K562 (cell line): Measurements from ENCODE around the gene UBE2C. TPM values are rescaled to one million over a fixed set of nuclear protein-coding genes. Genes with fewer than 3 reads are reported as not detected.
A peak's percentile ranks its signal among the peaks of the same experiment; 100 is the strongest.

Experiments
- ATAC-seq: fragments of 200-7000 bp; cut with Tn5 transposase; 3 replicates; pipeline ENCODE4 v1.9.1; 2020; ENCODE audit warnings: moderate library complexity
- BruUV-seq: library from RNA; stranded (reverse); fragments of 400-500 nt; replicated peaks from 2 replicates; lab custom pipeline; 2021; lab: Mats Ljungman, UMichigan
- CTCF ChIA-PET: fragments of 300-600 bp; formaldehyde crosslinking; extraction: SDS; loops from one replicate; lab custom pipeline; 2021; ENCODE audit warnings: low intra/inter-chr PET ratio; lab: Yijun Ruan, JAX
- POLR2A ChIA-PET: fragments of 300-600, 350-650 bp; sonication (Branson Sonifier 250); formaldehyde crosslinking; extraction: SDS; loops from one replicate; lab custom pipeline; 2021; ENCODE audit warnings: antibody characterized with exemption, inconsistent platforms; lab: Yijun Ruan, JAX
- DNase-seq, 4 experiments: peaks; one replicate each; pipeline versions ENCODE4 v3.0.0 to v3.0.0-alpha.2; 2011 to 2018; ENCODE audit warnings: low spot score in 3 of 4, mixed read lengths in 3 of 4; ENCODE audit errors: extremely low read depth in 1 of 4
- FAIRE-seq: peaks from 2 replicates; lab custom pipeline; 2011; peaks lifted over from hg19 to GRCh38; lab: Jason Lieb, UNC
- H2AFZ ChIP-seq: 2 replicates; pipeline ENCODE4 v1.6.0; 2011; ENCODE audit warnings: low read depth, low read length, control low read depth, inconsistent platforms
- H3K27ac ChIP-seq: fragments of 200-600 bp; 3 replicates; pipeline ENCODE4 v1.8.0; 2011; ENCODE audit warnings: low read depth, mild to moderate bottlenecking, control low read depth, inconsistent platforms, low read length, moderate library complexity, mixed read lengths; ENCODE audit errors: extremely low read depth
- H3K27me3 ChIP-seq, 2 experiments: fragments of 300-600 bp in 1 of 2; 2 replicates in 1 of 2; 3 replicates in 1 of 2; pipeline versions ENCODE4 v1.6.0 to v1.8.0; 2011; ENCODE audit warnings: inconsistent platforms in 2 of 2, low read length in 2 of 2, mild to moderate bottlenecking in 1 of 2, mixed read lengths in 1 of 2, moderate library complexity in 1 of 2; ENCODE audit not compliant: control insufficient read depth in 2 of 2, insufficient read depth in 2 of 2
- H3K36me3 ChIP-seq: fragments of 300-600 bp; 3 replicates; pipeline ENCODE4 v1.8.0; 2011; ENCODE audit warnings: mild to moderate bottlenecking, low read length, inconsistent platforms; ENCODE audit not compliant: control insufficient read depth, insufficient read depth
- H3K4me1 ChIP-seq, 2 experiments: fragments of 200-600 bp in 1 of 2; replicated peaks in 1 of 2; 2 replicates in 1 of 2; 3 replicates in 1 of 2; pipeline versions ENCODE4 v1.5.1 to v1.8.0; 2011; ENCODE audit warnings: inconsistent platforms in 2 of 2, low read length in 2 of 2, mild to moderate bottlenecking in 1 of 2, mixed read lengths in 1 of 2, moderate library complexity in 1 of 2; ENCODE audit not compliant: control insufficient read depth in 2 of 2, insufficient read depth in 2 of 2
- H3K4me2 ChIP-seq: 2 replicates; pipeline ENCODE4 v1.6.1; 2011; ENCODE audit warnings: low read length, control low read depth, inconsistent platforms, mixed read lengths; ENCODE audit not compliant: insufficient read depth
- H3K4me3 ChIP-seq: fragments of 200-600 bp; sonication (generic), shearing (Covaris generic); 2 replicates; pipeline ENCODE4 v1.5.1; 2016; ENCODE audit warnings: control low read depth, inconsistent platforms
- H3K79me2 ChIP-seq: fragments of 200-600 bp; 3 replicates; pipeline ENCODE4 v1.8.0; 2011; ENCODE audit warnings: low read length, inconsistent platforms; ENCODE audit not compliant: control insufficient read depth, insufficient read depth
- H3K9ac ChIP-seq, 2 experiments: 2 replicates each; pipeline versions ENCODE4 v1.6.0 to v1.6.1; 2011; ENCODE audit warnings: low read depth in 2 of 2, low read length in 2 of 2, control low read depth in 1 of 2, inconsistent platforms in 1 of 2, mild to moderate bottlenecking in 1 of 2, mixed read lengths in 1 of 2; ENCODE audit not compliant: insufficient read depth in 1 of 2
- H3K9me1 ChIP-seq: one replicate; pipeline ENCODE4 v1.6.0; 2011; ENCODE audit warnings: inconsistent platforms, mild to moderate bottlenecking, low read length, moderate library complexity; ENCODE audit not compliant: control insufficient read depth, insufficient read depth
- H3K9me3 ChIP-seq: replicated peaks from 2 replicates; pipeline ENCODE4 v1.5.1; 2011; ENCODE audit warnings: low read depth, low read length, inconsistent platforms; ENCODE audit not compliant: control insufficient read depth, insufficient read depth
- H4K20me1 ChIP-seq: replicated peaks from 2 replicates; pipeline ENCODE4 v1.6.1; 2011; ENCODE audit warnings: low read length, inconsistent platforms, mixed read lengths; ENCODE audit not compliant: control insufficient read depth, insufficient read depth
- BRCA1 ChIP-seq, 2 experiments: fragments of 450-650 bp in 1 of 2; sonication (generic) in 1 of 2; formaldehyde crosslinking in 1 of 2; IDR thresholded peaks; 2 replicates each; pipeline versions ENCODE4 v1.5.0 to v1.6.1; 2017 to 2020; ENCODE audit warnings: mild to moderate bottlenecking in 1 of 2, missing genetic modification reagents in 1 of 2
- CHD4 ChIP-seq: fragments of 200-600 bp; sonication (generic); IDR thresholded peaks from 3 replicates; pipeline ENCODE4 v1.6.1; 2012; ENCODE audit warnings: low read depth, mild to moderate bottlenecking, mixed read lengths, low read length, inconsistent platforms; ENCODE audit not compliant: insufficient read depth, insufficient replicate concordance, poor library complexity, severe bottlenecking
- CTBP1 ChIP-seq: fragments of 450-650 bp; IDR thresholded peaks from 2 replicates; pipeline ENCODE4 v1.6.1; 2016; ENCODE audit warnings: borderline replicate concordance
- FOXK1 ChIP-seq: sonication (generic); formaldehyde crosslinking; IDR thresholded peaks from 2 replicates; pipeline ENCODE4 v1.8.0; 2022; ENCODE audit warnings: missing genetic modification reagents, mild to moderate bottlenecking, borderline replicate concordance
- HIVEP1 ChIP-seq: fragments of 250-450 bp; sonication (Bioruptor Pico); IDR thresholded peaks from 2 replicates; pipeline ENCODE4 v1.4.0; 2020; ENCODE audit warnings: mild to moderate bottlenecking
- JUND ChIP-seq, 2 experiments: IDR thresholded peaks; 2 replicates in 1 of 2; 3 replicates in 1 of 2; pipeline ENCODE4 v1.6.1; 2011; ENCODE audit warnings: borderline replicate concordance in 2 of 2, low read depth in 2 of 2, low read length in 2 of 2, improper control_type of control experiment in 1 of 2, missing biosample characterization in 1 of 2, missing genetic modification characterization in 1 of 2, missing genetic modification reagents in 1 of 2
- KAT8 ChIP-seq: fragments of 450-650 bp; IDR thresholded peaks from 2 replicates; pipeline ENCODE4 v1.6.1; 2016; ENCODE audit warnings: low read depth, mild to moderate bottlenecking
- KDM5B ChIP-seq: fragments of 200-600 bp; sonication (generic); IDR thresholded peaks from 2 replicates; pipeline ENCODE4 v1.6.1; 2012; ENCODE audit warnings: low read depth, mild to moderate bottlenecking, moderate library complexity, low read length, control low read depth, inconsistent platforms; ENCODE audit not compliant: insufficient replicate concordance
- KLF13 ChIP-seq: fragments of 450-650 bp; IDR thresholded peaks from 2 replicates; pipeline ENCODE4 v1.6.1; 2016; ENCODE audit warnings: missing genetic modification characterization, low read depth, mild to moderate bottlenecking, missing compliant biosample characterization, moderate library complexity, borderline replicate concordance
- MYNN ChIP-seq, 2 experiments: sonication (generic); formaldehyde crosslinking in 1 of 2; IDR thresholded peaks; 2 replicates each; pipeline versions ENCODE4 v1.5.0 to v1.6.1; 2016 to 2020; ENCODE audit warnings: antibody characterized with exemption in 1 of 2, missing genetic modification reagents in 1 of 2
- PURB ChIP-seq: sonication (generic); formaldehyde crosslinking; IDR thresholded peaks from 2 replicates; pipeline ENCODE4 v1.9.0; 2021; ENCODE audit warnings: low read depth, mild to moderate bottlenecking, missing genetic modification reagents
- SRSF7 ChIP-seq: fragments of 200-400 bp; formaldehyde crosslinking; optimal IDR thresholded peaks from 2 replicates; pipeline ENCODE3; 2017; ENCODE audit warnings: mild to moderate bottlenecking, low read depth, low read length
- SUPT5H ChIP-seq: fragments of 450-650 bp; IDR thresholded peaks from 2 replicates; pipeline ENCODE4 v1.6.1; 2016
- YBX1 ChIP-seq: fragments of 450-650 bp; IDR thresholded peaks from 2 replicates; pipeline ENCODE4 v1.7.1; 2016; ENCODE audit warnings: mild to moderate bottlenecking
- ZFX ChIP-seq: sonication (generic); formaldehyde crosslinking; IDR thresholded peaks from 2 replicates; pipeline ENCODE4 v1.8.0; 2022; ENCODE audit warnings: mild to moderate bottlenecking, missing genetic modification reagents, moderate library complexity
- ZNF449 ChIP-seq: fragments of 250-450 bp; sonication (Bioruptor Pico); IDR thresholded peaks from 2 replicates; pipeline ENCODE4 v1.8.0; 2022; ENCODE audit warnings: moderate library complexity, mild to moderate bottlenecking, inconsistent platforms
- WGBS: fragments of 100-300 bp; shearing (Covaris generic); methylation state at CpG from one replicate; pipeline ENCODE4 v1.1.6; 2016; ENCODE audit warnings: low coverage, mixed read lengths; ENCODE audit not compliant: insufficient coverage; ENCODE audit errors: missing lambda C conversion rate; 5-methylcytosine and 5-hydroxymethylcytosine counted together
- in situ Hi-C: fragments of 300-500 bp; cut with MboI; formaldehyde crosslinking; loops from 4 replicates; pipeline ENCODE4 v1.15.0; 2018; ENCODE audit warnings: inconsistent platforms, mixed read lengths
- intact Hi-C: fragments of 100-400 bp; cut with micrococcal nuclease; formaldehyde crosslinking; loops from 2 replicates; pipeline ENCODE4 v1.14.2; 2022
- polyA plus RNA-seq, 8 experiments: library from polyadenylated mRNA; depleted of rRNA in 4 of 8; stranded (reverse) in 5 of 8; unstranded in 3 of 8; fragments of >200 nt; fragmentation: Nextera tagmentation in 2 of 8; fragmentation: Illumina TruSeq in 1 of 8; extraction: Ambion mirVana in 2 of 8; extraction: Trizol in 1 of 8; gene quantifications; 2 replicates each; pipeline versions ENCODE4 v1.2.1 to v1.2.3, GENCODE V29; 2011 to 2014; ENCODE audit warnings: inconsistent platforms in 1 of 8, missing spikeins in 1 of 8
- total RNA-seq, 7 experiments: library from RNA; depleted of rRNA in 6 of 7; stranded (reverse); fragments of >200 nt in 6 of 7; fragmentation: Illumina TruSeq in 2 of 7; extraction: Trizol in 2 of 7; gene quantifications; 2 replicates each; pipeline versions ENCODE4 v1.2.1 to v1.2.3, GENCODE V29; 2011 to 2021; ENCODE audit warnings: low replicate concordance in 1 of 7

Gene UBE2C
- total and polyA plus RNA-seq, 9 of the 15 experiments (the other 6 are each of a cell fraction or from before 2014, with no cell fraction given), result 0.51 to 1.6 (median 0.69) TPM

- CTCF ChIA-PET, result no interaction called here
- H3K9me1 ChIP-seq, result no peaks in the 10 kb centered on the region
- POLR2A ChIA-PET, result interaction anchor here (0.5 to 1.6 kb wide), 9 partner anchors 8 to 136 kb away, joined by 3 to 6 read pairs (median 4); partner anchors contain the start of gene PCIF1
- H3K27me3 ChIP-seq, result no peaks in the 10 kb centered on the region
- peak; percentile 75 for ATAC-seq
- peak within 1 kb of the TSS; percentile 72 for H2AFZ ChIP-seq
- intact Hi-C loops, result loop anchor here (10.0 kb wide), 1 partner anchor 52 kb away; the partner anchor contains the start of genes SPATA25 and ZSWIM1
- peak within 1 kb of the TSS; percentile 19 to 86; a peak in 3 of 4 replicates for H3K9ac ChIP-seq
- H3K79me2 ChIP-seq, result no peaks in the 10 kb centered on the region
- no peaks in the 10 kb centered on the region for H3K9me3 ChIP-seq
- H3K27ac ChIP-seq, result no peak within 1 kb of the TSS
- peaks cover 32 to 34% of the 10 kb centered on the region in 2 experiments for H3K4me1 ChIP-seq
- no peaks in the 10 kb centered on the region for H3K36me3 ChIP-seq
- WGBS, result 17% methylated on average over 16 of the region's 35 CpGs
- H3K4me2 ChIP-seq, result peak within 1 kb of the TSS; percentile 68
- DNase-seq, result peak in 2 of 4 experiments; percentile 57 to 61
- no peak for FAIRE-seq
- H3K4me3 ChIP-seq, result peak within 1 kb of the TSS; percentile 43
- no peaks in the 10 kb centered on the region for H4K20me1 ChIP-seq
- in situ Hi-C loops, result no loop called here
- no TSS peak for BruUV-seq
- TF ChIP-seq CTBP1, result peak; percentile 23; the same call in 1 of the 2 replicates
- TF ChIP-seq YBX1, result no peak
- no peak for TF ChIP-seq SRSF7
- TF ChIP-seq MYNN (IDR thresholded peaks at IDR 0.05), result no peak
- no peak for TF ChIP-seq MYNN (CRISPR knock-in tag; IDR thresholded peaks at IDR 0.05)
- 0 out of 2 replicates have a peak, but pooled peaks have one; percentile 8 for TF ChIP-seq JUND (IDR thresholded peaks at IDR 0.05; ENCODE audit: borderline replicate concordance, low read depth, low read length)
- no peak for TF ChIP-seq JUND (tag; IDR thresholded peaks at IDR 0.05; ENCODE audit: borderline replicate concordance, low read depth, low read length)
- TF ChIP-seq KLF13, result no peak
- peak; percentile 16 for TF ChIP-seq CHD4
- TF ChIP-seq SUPT5H, result no peak
- no peak for TF ChIP-seq ZNF449 (CRISPR knock-in tag)
- no peak for TF ChIP-seq KDM5B
- no peak for TF ChIP-seq KAT8
- no peak for TF ChIP-seq HIVEP1 (CRISPR knock-in tag)
- TF ChIP-seq BRCA1 (IDR thresholded peaks at IDR 0.05), result no peak
- no peak for TF ChIP-seq BRCA1 (CRISPR knock-in tag; IDR thresholded peaks at IDR 0.05)
- 0 out of 2 replicates have a peak, but pooled peaks have one; percentile 52 for TF ChIP-seq FOXK1 (CRISPR knock-in tag)
- peak; percentile 19; the same call in 1 of the 2 replicates for TF ChIP-seq ZFX (CRISPR knock-in tag)
- no peak for TF ChIP-seq PURB (CRISPR knock-in tag)
These were observed 20.8 kb downstream of the UBE2C start, which contains the start of gene SNX21 for GRCh38 chr20:45833030-45833882. Gene SNX21 (plus strand): TSS chr20:45833799. CDS start chr20:45833920, 121 bp downstream.
